Stromal cell of bone marrow (primary cell): ENCODE results near the gene SLFNL1.

Experiments
- DNase-seq: peaks from one replicate; pipeline ENCODE4 v3.0.0-alpha.2; 2012; ENCODE audit warnings: low read depth

Gene SLFNL1

GRCh38 chr1:41021526-41022308 lies at the start of gene SLFNL1:
Gene SLFNL1 (minus strand): TSS chr1:41021725. CDS start chr1:41020660, 1,065 bp downstream.
- DNase-seq = no peak

DNA sequence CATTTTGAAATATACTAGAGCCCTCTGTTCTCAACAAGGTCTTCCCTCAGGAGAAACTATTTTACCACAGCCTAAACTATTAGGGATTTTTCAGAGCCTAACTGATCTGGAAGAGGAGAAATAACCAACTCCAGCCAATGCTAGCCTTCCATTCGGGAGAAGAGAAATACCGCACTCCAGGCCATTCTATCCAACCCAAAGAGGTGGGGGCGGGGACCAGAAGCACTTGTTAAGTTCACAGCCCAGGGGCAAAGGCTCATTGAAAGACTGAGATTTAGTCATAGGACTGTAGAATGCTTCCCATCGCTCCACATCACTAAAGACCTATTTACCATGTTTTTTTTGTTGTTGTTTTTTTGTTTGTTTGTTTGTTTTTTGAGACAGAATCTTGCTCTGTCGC lies 35.4 kb upstream of the SLFNL1 start:
- no peak for DNase-seq

DNA sequence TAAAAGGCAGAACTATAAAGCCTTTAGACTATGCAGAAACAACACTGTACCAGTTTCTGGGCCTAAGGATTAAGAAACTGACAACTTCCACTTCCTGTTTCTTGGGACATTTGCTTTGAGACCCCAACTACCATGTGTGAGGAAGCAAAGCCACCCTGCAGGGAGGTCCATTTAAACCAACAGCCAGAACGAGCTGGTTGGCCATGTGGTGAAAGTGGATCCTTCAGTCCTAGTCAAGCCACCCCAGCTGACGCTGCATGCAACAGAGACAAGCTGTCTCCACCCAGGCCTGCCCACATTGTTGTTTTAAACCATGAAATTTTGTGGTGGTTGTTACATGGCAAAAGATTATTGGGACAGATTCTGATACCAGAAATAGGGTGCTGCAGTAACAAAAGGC lies 31.8 kb upstream of the SLFNL1 start:
- DNase-seq = no peak

- DNase-seq = no peak
Observed at GRCh38 chr1:41051022-41051421, 29.5 kb upstream of the SLFNL1 start.

- no peak for DNase-seq
Observed at GRCh38 chr1:41048540-41048939, 27.0 kb upstream of the SLFNL1 start.

DNA sequence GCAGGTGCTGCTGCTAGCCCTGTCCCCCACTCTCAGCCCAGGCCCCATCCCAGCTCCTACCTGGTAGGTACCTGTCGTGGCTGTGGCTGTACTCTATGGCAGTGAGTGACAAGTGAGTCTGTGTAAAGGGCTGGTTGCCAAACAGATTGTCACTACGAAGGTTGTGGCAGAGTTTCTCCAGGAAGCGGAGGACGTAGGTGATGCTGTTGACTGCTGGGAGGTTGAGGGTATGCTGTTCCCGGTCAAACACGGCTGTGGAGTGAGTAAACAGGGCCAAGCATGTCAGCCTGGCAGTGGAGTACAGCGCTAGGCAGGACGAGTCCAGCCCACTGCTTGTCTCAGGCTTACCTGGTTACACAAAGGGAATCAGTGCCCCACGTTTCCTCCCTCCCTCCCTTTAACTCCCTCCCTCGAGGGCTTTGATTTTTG lies 24.8 kb upstream of the SLFNL1 start:
- no peak for DNase-seq

DNA sequence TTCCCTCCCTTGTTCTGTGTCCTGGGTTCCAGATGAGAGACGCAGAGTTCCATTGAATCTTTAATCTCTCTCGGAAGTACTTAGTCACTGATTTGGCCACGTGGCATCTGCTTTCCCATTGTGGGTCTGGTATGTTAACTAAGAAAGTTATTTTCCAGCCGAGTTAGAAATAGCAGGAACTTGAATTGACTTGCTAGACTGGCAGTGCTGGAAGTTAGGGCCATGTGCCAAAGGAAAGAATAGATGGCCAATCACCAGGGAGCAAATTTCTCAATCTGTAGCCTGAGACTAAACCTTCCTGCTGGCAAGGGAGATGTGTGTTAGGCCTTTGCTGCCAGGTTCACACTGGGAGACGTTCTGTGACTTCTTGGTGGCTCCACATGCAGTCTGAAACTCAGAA lies 24.2 kb upstream of the SLFNL1 start:
- DNase-seq = peak; percentile 83

DNA sequence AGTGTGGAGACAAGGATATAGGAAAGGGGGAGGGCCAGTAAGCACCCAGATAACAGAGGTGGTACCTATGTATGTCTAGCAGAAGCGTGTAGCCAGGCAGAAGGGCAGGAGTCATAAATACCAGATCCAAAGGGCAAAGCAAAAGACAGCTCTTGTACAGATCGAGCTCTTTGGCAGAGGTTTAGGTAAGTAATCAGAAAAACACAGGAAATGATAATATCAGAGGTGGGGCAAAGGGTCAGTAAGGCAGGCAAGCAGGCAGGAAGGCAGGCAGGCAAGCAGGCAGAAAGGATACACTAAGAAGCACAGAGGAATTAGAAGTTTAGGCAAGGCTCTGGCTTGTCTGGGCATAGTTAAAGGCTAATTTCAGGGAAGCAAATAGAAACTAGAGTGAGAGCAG lies 22.7 kb upstream of the SLFNL1 start:
- no peak for DNase-seq

DNA sequence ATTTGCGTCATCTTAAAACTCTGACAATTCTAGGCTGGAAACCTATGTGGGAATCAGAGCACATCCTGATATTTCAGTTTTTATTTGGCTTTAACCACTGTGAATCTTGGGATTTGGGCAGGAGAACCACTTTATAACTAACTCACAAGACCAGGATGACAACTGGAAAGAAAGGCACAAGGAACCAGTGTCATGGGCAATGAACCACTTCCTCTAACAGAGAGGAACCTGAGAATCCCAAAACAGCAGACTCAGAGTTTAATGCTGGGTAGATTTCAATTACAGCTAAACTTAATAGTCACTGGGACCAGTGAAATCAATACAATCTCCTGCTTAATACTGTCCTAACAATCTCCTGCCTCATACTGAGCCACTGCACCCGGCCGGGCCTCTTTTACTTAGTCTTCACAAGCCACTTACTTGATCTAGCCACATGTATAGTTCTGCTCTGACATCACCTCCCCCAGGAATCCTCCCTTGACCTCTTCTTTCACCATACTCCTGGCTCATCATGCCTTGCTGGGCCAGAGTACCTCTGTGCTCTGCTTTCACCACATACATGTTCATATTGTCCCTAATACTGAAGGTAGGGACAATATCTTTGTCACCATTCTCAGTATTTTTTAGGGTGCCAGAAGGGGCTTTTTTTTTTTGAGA lies 20.2 kb upstream of the SLFNL1 start:
- peak; percentile 16 for DNase-seq

GRCh38 chr1:41038110-41038509 lies 16.6 kb upstream of the SLFNL1 start:
- DNase-seq = no peak

DNA sequence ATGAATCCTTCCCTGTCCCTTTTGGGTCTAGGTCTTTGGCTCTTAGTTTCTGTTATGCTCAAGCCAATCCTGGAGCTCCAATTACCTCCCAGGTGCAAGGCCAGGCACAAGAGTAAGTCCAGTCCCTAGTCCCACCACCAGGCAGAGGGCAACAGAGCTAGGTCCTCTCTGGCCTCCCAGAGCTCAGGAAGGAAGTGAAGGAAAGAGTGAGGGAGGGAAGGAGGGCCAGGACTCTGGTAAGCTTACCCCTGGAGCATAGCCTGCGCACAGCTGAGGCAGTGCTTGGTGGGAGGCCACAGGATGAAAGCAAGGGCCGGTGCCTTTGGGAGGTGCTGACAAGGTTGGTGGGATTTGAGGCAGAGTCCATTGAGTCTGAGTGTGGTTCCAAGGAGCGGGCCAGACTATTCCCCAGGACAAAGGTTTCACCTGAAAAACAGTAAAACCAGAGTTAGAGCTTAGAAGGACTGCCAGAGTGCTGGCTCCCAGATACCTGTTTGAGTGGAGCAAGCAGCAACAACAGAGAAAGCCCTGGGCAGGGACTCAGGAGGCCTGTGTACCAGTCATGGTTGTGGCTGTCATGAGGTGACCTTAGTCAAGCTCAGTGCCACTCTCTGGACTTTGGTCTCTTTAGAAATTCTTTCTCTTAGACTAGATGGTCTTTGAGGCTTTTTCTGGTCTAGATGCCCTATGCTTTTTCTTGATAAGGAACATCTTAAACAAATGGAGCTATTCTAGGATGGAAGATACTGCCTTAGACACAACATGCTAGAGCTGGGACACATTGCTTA lies 15.8 kb upstream of the SLFNL1 start:
- no peak for DNase-seq

- no peak for DNase-seq
Observed at GRCh38 chr1:41033272-41033671, 11.7 kb upstream of the SLFNL1 start.

DNA sequence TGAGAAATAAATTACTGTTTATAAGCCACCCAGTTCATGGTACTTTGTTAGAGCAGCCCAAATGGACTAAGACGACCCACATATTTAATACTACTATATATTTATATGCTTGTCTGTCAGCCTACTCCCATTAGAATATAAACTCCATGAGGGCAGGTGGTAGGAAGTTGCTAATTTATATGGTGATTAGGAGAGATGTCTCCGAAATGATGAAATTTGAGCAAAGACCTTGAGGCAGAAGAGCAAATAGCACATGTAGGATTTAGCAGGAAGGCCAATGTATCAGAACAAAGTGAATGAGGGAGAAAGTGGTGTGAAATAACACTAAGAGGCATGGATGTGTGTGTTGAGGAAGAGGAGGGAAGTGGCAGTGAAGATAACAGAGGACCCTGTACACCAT lies 10.6 kb upstream of the SLFNL1 start:
- no peak for DNase-seq

DNA sequence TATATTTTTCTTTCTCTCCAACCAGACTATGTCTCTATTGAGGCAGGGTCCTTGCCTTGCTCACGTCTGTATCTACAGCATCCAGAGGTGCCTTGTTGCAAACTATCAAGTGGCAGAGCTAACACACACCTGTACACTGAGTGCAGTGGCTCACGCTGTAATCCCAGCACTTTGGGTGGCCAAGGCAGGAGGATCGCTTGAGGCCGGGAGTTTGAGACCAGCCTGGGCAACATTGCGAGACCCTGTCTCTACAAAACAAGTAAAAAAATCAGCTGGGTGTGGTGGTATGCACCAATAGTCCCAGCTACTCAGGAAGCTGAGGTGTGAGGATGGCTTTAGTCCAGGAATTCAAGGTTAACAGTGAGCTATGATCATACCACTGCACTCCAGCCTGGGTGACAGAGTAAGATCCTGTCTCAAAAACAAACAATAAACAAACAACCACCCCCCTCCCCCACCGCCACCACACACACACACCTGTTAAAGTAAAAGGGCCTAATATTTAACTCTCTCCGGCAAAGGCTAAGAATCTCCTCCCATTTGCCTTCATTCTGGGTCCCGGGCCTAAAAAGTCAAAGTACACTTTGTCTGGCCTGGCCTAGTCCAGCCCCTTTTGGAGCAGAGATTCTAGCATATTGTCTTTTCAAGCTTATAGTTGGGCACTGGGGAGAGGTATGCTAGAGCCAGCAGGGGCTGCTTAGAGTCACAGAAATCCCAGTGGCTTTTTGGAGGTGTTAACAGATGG lies 9.5 kb upstream of the SLFNL1 start:
- DNase-seq = no peak

GRCh38 chr1:41028034-41028642 lies 6.6 kb upstream of the SLFNL1 start:
- DNase-seq = no peak

DNA sequence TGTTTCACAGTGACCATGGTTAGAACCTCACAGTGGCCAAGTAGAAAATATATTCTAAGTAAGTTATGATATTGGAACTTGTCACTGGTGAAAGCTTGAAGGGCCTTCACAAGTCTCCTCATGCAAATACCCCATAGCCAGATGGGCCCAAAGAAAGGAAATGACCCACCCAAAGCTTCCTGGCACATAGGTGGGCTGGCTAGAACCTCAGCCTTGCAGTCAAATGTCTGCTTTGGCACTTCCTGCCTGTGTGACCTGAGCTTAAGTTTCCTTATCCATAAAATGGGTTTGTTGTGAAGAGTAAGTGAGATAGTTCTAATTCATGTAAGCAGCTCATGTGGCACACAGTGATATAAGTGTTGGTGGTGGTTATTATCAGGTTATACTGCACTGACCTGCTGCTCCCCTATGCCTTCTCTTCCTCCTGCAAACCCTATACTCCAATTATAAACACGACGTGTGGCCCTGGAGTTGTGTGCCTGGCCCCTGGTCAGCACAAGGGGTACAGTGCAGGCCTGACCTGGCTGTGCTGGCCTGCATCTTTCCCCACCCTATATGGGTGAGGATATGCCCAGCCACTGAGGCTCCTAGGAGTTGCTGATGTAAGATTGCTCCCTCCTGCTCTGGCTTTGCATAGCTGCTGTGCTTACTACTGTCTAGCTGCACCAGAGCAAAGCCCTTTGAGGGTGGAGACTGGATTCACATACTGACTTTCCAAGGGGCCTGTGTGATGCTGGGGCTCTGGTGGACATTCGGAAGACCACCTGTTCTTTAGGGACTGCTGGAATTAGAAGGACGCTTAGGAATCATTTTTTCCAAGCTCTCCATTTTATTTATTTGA lies 4.7 kb upstream of the SLFNL1 start:
- DNase-seq = no peak

DNA sequence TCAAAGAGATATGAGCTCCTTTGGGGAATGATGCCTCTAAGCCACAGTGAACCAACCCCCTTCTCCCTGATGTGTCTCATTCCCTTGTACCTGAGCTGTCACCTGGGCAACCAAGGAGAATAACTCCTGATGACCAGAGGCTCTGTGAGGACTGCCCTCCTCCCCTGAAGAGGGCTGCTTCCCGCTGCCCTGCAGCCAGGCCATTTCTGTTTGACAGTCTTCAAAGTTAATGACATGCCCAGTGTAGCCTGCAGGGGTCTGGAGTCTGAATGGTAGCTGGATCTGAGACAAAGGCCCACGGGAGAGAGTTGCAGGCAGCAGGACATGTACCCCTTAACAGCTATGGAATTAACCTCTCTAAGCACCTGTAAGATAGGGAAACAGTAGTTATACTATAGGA lies 3.4 kb upstream of the SLFNL1 start:
- no peak for DNase-seq

- no peak for DNase-seq
Observed at GRCh38 chr1:41023279-41023990, 1.9 kb upstream of the SLFNL1 start.

DNA sequence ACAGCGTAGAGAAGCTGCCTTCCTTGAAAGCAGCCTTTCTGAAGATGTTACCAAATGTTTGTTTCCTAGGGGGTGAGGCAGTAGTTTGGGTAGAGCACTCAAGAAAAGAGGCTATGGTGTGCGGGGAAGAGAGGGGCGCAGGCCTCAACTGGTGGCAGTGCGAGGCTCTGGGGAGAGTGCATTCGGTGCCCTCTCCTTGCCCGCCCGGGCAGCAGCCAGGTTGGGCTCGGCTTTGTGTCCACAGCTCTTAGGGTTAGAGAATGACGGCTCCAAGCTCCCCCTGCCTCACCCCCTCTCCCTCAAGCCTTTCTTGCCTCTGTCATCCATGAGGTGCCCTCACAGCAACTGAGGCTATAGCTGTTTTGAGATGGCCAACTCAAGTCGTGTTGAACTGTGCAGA lies 899 bp upstream of the SLFNL1 start:
- no peak for DNase-seq

DNA sequence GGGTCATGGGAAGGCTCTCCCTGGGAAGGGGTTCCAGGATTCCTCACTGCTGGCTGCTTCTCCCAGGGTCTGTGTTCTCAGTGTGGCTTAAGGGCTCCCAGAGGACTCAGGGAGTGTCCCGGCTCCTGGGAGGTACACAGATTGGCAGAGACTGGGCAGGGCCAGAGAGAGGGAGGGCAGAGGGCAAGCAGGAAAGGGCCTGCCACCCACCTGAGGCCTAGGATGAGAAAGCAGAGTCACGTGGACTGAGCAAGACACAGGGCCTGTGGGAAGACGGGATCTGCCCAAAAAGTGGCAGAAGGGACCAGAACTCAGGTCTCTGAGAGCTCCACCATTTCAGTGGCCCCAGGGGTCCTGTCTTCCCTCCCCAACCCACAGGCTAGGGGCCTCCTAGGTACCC lies 871 bp downstream of the SLFNL1 start:
- DNase-seq = no peak
